Ovary (tissue), 9 donors: ENCODE results near the gene UXS1. TPM values are rescaled to one million over a fixed set of nuclear protein-coding genes. Genes with fewer than 3 reads are reported as not detected.
"Not testable (repeated sequence)": the region's sequence is repeated elsewhere in the genome, so short reads cannot be mapped to it uniquely, and the experiment has no call there.

Experiments
- DNase-seq, 5 donors: peaks; one replicate each; pipeline ENCODE4 v3.0.0-alpha.2; 2019 to 2020
- H3K27ac ChIP-seq, 2 donors: fragments of 200-600 bp; one replicate each; pipeline versions ENCODE4 v1.5.1 to v1.8.0; 2019 to 2022
- H3K27me3 ChIP-seq: fragments of 200-600 bp; one replicate; pipeline ENCODE4 v1.8.0; 2022
- H3K36me3 ChIP-seq: fragments of 200-600 bp; sonication (generic); one replicate; pipeline ENCODE4 v1.5.1; 2019
- H3K4me1 ChIP-seq: one replicate; pipeline ENCODE4 v1.8.1; 2013; ENCODE audit warnings: mild to moderate bottlenecking, moderate library complexity; ENCODE audit not compliant: insufficient read depth
- H3K4me3 ChIP-seq: fragments of 200-600 bp; sonication (generic); one replicate; pipeline ENCODE4 v1.5.1; 2017
- H3K9me3 ChIP-seq, 2 donors: fragments of 200-600 bp in 1 of 2; sonication (generic) in 1 of 2; one replicate each; pipeline versions ENCODE4 v1.5.1 to v1.8.1; 2013 to 2019; ENCODE audit warnings: mild to moderate bottlenecking in 1 of 2, moderate library complexity in 1 of 2
- EP300 ChIP-seq: sonication (generic); formaldehyde crosslinking; IDR thresholded peaks from one replicate; pipeline ENCODE4 v1.6.1; 2017; ENCODE audit warnings: antibody characterized with exemption
- POLR2A ChIP-seq: fragments of 450-650 bp; IDR thresholded peaks from one replicate; pipeline ENCODE4 v1.6.1; 2017; ENCODE audit warnings: antibody characterized with exemption, mild to moderate bottlenecking, moderate library complexity
- WGBS, 3 donors: extraction: QIAGEN DNeasy Blood & Tissue Kit in 1 of 3; methylation state at CpG; one replicate each; pipeline versions ENCODE4 v1.1.5 to v1.1.7; 2013 to 2017; 5-methylcytosine and 5-hydroxymethylcytosine counted together
- intact Hi-C, 4 donors: fragments of 100-400 bp; cut with DNase I; formaldehyde crosslinking; loops; one replicate each; pipeline versions ENCODE4 v1.11.0 to v1.15.1; 2022 to 2023
- polyA plus RNA-seq, 2 donors: library from polyadenylated mRNA; stranded (reverse); fragments of 200-250 nt in 1 of 2; fragments of 350-450 nt in 1 of 2; fragmentation: Illumina TruSeq in 1 of 2; extraction: RNeasy Lipid Tissue Mini Kit (QIAGEN cat#74804) in 1 of 2; gene quantifications; one replicate each; pipeline ENCODE4 v1.2.3, GENCODE V29; 2013 to 2014
- total RNA-seq, 7 donors: library from RNA; depleted of rRNA in 2 of 7; stranded (reverse); fragments of >200 nt in 2 of 7; fragmentation: NEBNext Ultra II Directional in 3 of 7; extraction: Animal tissue kit (Norgen Biotek cat#: 25700) in 3 of 7; gene quantifications; one replicate each; pipeline versions ENCODE4 v1.1.0 to v1.2.4, GENCODE V29; 2016 to 2023
- TF ChIP-seq, protein P1 (sequence below), 3 donors: fragments of 450-650 bp in 2 of 3; fragments of 200-600 bp in 1 of 3; IDR thresholded peaks; one replicate each; pipeline versions ENCODE4 v1.5.1 to v1.8.0; 2016 to 2022; ENCODE audit warnings: antibody characterized with exemption in 3 of 3, mild to moderate bottlenecking in 1 of 3
- donor health status: DM: no; HTN: no; CAD: no; lungs with moderate emphysema.
- donor health status: DM: no; HTN: no; CAD: no.
- donor health status: Bipolar disorder and iron deficiency.
- donor health status: DM: yes; HTN: yes; CAD: no.
- donor health status: DM: no; HTN: no; CAD: no.
- donor health status: DM: yes; HTN: yes; CAD: no.

The UXS1 gene
- total and polyA plus RNA-seq, 9 donors = 23.9 to 70.8 (median 27.7) TPM

DNA sequence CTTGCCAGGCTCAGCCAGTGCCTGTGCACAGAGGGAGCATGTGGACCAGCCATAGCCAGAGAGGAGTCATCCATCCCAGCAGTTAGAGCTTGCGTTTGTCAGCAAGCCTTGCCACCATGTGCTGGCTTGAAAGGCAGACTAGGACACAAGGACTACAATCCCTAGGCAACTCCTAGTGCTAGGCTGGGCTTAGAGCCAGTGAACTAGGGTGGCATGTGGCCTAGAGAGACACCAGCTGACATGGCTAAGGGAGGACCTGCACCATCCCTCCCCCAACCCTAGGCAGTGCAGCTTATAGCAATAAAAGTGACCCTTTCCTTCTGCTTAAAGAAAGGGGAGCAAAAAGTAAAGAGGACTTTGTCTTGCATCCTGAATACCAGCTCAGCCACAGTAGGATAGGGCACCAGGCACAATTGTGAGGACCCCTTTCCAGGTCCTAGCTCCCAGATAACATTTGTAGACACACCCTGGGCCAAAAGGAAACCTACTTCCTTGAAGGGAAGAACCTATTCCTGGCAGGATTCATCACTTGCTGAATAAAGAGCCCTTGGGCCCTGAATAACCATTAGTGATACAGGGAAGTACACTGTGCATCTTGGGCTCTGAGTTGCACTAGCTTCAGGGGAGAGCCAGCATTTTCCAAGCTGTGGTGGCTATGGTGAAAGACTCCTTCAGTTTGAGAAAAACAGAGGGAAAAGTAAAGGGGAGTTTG, 38.7 kb upstream of the UXS1 start:
- H3K9me3 ChIP-seq = no peaks in the 10 kb centered on the region
- no peak overlapping the region for H3K27ac ChIP-seq
- intact Hi-C loops = no loop called here
- TF ChIP-seq, protein P1, sequence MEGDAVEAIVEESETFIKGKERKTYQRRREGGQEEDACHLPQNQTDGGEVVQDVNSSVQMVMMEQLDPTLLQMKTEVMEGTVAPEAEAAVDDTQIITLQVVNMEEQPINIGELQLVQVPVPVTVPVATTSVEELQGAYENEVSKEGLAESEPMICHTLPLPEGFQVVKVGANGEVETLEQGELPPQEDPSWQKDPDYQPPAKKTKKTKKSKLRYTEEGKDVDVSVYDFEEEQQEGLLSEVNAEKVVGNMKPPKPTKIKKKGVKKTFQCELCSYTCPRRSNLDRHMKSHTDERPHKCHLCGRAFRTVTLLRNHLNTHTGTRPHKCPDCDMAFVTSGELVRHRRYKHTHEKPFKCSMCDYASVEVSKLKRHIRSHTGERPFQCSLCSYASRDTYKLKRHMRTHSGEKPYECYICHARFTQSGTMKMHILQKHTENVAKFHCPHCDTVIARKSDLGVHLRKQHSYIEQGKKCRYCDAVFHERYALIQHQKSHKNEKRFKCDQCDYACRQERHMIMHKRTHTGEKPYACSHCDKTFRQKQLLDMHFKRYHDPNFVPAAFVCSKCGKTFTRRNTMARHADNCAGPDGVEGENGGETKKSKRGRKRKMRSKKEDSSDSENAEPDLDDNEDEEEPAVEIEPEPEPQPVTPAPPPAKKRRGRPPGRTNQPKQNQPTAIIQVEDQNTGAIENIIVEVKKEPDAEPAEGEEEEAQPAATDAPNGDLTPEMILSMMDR (IDR thresholded peaks at IDR 0.05) = no peak
- no peak for TF ChIP-seq POLR2A
- TF ChIP-seq EP300 = no peak
- 89 to 93% (median 91%) methylated on average over 1 of the region's 1 CpG for WGBS, 3 donors
- H3K36me3 ChIP-seq = no peaks in the 10 kb centered on the region
- no peak overlapping the region for H3K4me3 ChIP-seq
- no peak for DNase-seq
- no peaks in the 10 kb centered on the region for H3K4me1 ChIP-seq
- H3K27me3 ChIP-seq = no peaks in the 10 kb centered on the region

DNA sequence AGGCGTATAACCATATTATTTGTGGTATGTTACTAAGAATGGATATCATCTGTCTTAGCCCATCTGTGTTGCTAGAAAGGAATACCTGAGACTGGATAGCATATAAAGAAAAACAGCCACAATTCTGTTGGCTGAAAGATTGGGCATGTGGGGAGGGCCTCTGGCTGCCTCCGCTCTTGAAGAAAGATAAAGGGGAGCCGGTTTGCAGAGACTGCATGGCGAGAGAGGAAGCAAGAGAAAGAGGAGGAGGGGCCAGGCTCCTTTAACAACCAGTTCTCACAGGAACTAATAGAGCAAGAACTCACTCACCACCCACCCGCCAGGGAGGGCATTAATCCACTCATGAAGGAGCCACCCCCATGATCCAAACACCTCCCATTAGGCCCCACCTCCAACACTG, 29.2 kb upstream of the UXS1 start:
- Histone ChIP-seq H3K27ac (no peak overlapping the region), H3K4me3 (no peak overlapping the region), H3K9me3 (no peaks in the 10 kb centered on the region), H3K36me3 (no peaks in the 10 kb centered on the region), H3K4me1 (no peaks in the 10 kb centered on the region), H3K27me3 (no peaks in the 10 kb centered on the region)
- intact Hi-C loops = no loop called here
- TF ChIP-seq, protein P1 (IDR thresholded peaks at IDR 0.05) = no peak
- TF ChIP-seq POLR2A = no peak
- no peak for TF ChIP-seq EP300
- WGBS, 3 donors = 57 to 63% (median 59%) methylated on average over 5 of the region's 5 CpGs
- no peak for DNase-seq

DNA sequence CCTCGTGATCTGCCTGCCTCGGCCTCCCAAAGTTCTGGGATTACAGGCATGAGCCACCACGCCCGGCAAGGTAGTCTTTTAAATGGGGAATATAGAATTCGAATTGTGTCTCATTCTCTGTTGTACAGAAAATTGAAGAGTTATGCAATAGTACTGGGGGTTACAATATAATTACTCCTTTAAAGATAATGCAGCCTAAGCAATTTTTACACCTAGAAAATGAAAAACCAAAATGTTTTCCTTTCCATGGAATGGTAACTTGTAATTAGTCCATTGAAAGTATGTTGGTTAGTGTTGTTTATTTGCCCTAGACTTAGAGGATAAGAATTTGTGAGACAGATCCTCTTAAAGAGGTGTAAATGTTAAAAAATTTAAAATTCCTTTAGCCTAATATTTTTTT, 28.0 kb upstream of the UXS1 start:
- WGBS, 3 donors = 89 to 95% (median 95%) methylated on average over 5 of the region's 5 CpGs
- H3K27me3 ChIP-seq, intact Hi-C loops, H3K9me3 ChIP-seq, DNase-seq, H3K4me3 ChIP-seq, H3K27ac ChIP-seq, H3K4me1 ChIP-seq, H3K36me3 ChIP-seq: not testable (repeated sequence)

DNA sequence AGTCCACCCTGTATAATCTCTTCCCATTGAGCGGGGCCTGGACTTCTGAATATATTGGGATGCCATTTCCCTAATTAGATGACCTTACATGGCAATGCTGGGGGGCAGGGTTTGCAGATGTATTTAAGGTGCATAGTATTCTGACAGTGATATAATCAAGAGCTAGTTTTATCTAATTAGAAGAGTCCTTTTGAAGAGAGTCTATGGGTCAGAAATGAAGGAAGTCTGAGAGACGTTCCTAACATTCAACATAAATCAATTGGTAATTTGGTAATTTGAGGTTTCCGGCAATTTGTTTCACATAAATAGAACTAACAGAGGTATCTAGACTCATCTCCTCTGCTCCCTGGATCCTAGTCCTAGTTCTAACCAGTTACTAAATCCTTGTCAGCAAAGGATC, 25.7 kb upstream of the UXS1 start:
- Histone ChIP-seq H3K9me3 (no peaks in the 10 kb centered on the region), H3K27ac (no peak overlapping the region), H3K4me1 (no peaks in the 10 kb centered on the region), H3K36me3 (no peaks in the 10 kb centered on the region), H3K27me3 (no peaks in the 10 kb centered on the region), H3K4me3 (no peak overlapping the region)
- WGBS, 3 donors = 78 to 85% (median 82%) methylated on average over 3 of the region's 3 CpGs
- intact Hi-C loops = no loop called here
- no peak for TF ChIP-seq EP300
- no peak for TF ChIP-seq POLR2A
- TF ChIP-seq, protein P1 (IDR thresholded peaks at IDR 0.05) = no peak
- no peak for DNase-seq

DNA sequence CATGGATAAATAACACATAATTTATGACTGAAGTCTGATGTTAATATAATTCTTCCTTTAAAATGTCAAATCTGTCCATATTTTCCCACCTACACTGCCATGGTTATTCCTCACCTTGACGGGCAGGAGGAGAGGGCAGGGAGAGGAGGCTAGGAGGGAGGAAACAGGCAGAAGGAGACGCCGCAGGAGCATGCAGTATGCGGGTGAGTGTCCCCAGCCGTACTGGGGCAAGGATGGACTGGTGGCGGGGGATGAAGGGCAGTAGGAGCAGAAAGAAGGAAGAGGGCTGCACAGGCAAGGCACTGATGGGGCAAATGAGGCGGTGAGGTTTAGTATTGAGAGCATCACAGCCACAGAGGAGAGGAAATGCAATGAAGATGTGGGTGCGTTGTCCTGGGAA, 25.1 kb upstream of the UXS1 start:
- 89 to 94% (median 92%) methylated on average over 5 to 8 of the region's 8 CpGs for WGBS, 3 donors

More for the DNA sequence above, 25.1 kb upstream of the UXS1 start:
- H3K36me3 ChIP-seq, H3K27ac ChIP-seq, H3K9me3 ChIP-seq, H3K4me3 ChIP-seq, DNase-seq, intact Hi-C loops, H3K27me3 ChIP-seq, H3K4me1 ChIP-seq: not testable (repeated sequence)
